SK-N-SH treated with all-trans-retinoic acid at 6 μM for 48 hours (cell line): ENCODE data around the gene WDR11.

Source experiments
- ATAC-seq: fragments of 200-7000 bp; cut with Tn5 transposase; 3 replicates; pipeline ENCODE4 v1.9.1; 2020; ENCODE audit warnings: mild to moderate bottlenecking, moderate library complexity
- ARNTL ChIP-seq: fragments of 450-650 bp; formaldehyde crosslinking; IDR thresholded peaks from 2 replicates; pipeline ENCODE4 v1.5.0; 2020; ENCODE audit warnings: low read depth, mild to moderate bottlenecking, moderate library complexity, borderline replicate concordance
- BACH2 ChIP-seq: fragments of 250-450 bp; sonication (Bioruptor Pico); IDR thresholded peaks from 2 replicates; pipeline ENCODE4 v1.9.0; 2021; ENCODE audit warnings: mild to moderate bottlenecking, borderline replicate concordance
- CREB5 ChIP-seq: fragments of 250-450 bp; sonication (Bioruptor Pico); IDR thresholded peaks from 2 replicates; pipeline ENCODE4 v1.5.1; 2020; ENCODE audit warnings: low read depth, mild to moderate bottlenecking, moderate library complexity
- CSDC2 ChIP-seq: fragments of 250-450 bp; sonication (Bioruptor Pico); IDR thresholded peaks from 2 replicates; pipeline ENCODE4 v1.5.0; 2020; ENCODE audit warnings: mild to moderate bottlenecking, moderate library complexity
- ESRRG ChIP-seq: fragments of 250-450 bp; sonication (Bioruptor Pico); IDR thresholded peaks from 2 replicates; pipeline ENCODE4 v1.6.1; 2021; ENCODE audit warnings: mild to moderate bottlenecking
- GLIS3 ChIP-seq: fragments of 250-450 bp; sonication (Bioruptor Pico); IDR thresholded peaks from 2 replicates; pipeline ENCODE4 v1.5.0; 2020; ENCODE audit warnings: mild to moderate bottlenecking, moderate library complexity
- ISL1 ChIP-seq: fragments of 250-450 bp; sonication (Bioruptor Pico); IDR thresholded peaks from 2 replicates; pipeline ENCODE4 v2.1.2; 2022; ENCODE audit warnings: mild to moderate bottlenecking, moderate library complexity
- OSR1 ChIP-seq: fragments of 250-450 bp; sonication (Bioruptor Pico); IDR thresholded peaks from 2 replicates; pipeline ENCODE4 v1.8.0; 2022; ENCODE audit warnings: moderate library complexity, mild to moderate bottlenecking, inconsistent platforms
- PATZ1 ChIP-seq: fragments of 250-450 bp; sonication (Bioruptor Pico); IDR thresholded peaks from 2 replicates; pipeline ENCODE4 v1.8.0; 2020; ENCODE audit warnings: mild to moderate bottlenecking, moderate library complexity, borderline replicate concordance
- PPARA ChIP-seq: fragments of 250-450 bp; sonication (Bioruptor Pico); IDR thresholded peaks from 2 replicates; pipeline ENCODE4 v1.5.0; 2020; ENCODE audit warnings: mild to moderate bottlenecking, borderline replicate concordance
- RARB ChIP-seq: fragments of 250-450 bp; sonication (Bioruptor Pico); IDR thresholded peaks from 2 replicates; pipeline ENCODE4 v1.8.0; 2021; ENCODE audit warnings: mild to moderate bottlenecking, moderate library complexity
- SNAI2 ChIP-seq: fragments of 250-450 bp; sonication (Bioruptor Pico); IDR thresholded peaks from 2 replicates; pipeline ENCODE4 v1.5.0; 2020; ENCODE audit warnings: mild to moderate bottlenecking, moderate library complexity
- TCF4 ChIP-seq: fragments of 250-450 bp; sonication (Bioruptor Pico); IDR thresholded peaks from 2 replicates; pipeline ENCODE4 v1.8.0; 2021; ENCODE audit warnings: mild to moderate bottlenecking, moderate library complexity, borderline replicate concordance
- TOX ChIP-seq: fragments of 250-450 bp; sonication (Bioruptor Pico); IDR thresholded peaks from 2 replicates; pipeline ENCODE4 v1.8.0; 2021; ENCODE audit warnings: mild to moderate bottlenecking, moderate library complexity, borderline replicate concordance
- TSHZ2 ChIP-seq: fragments of 250-450 bp; sonication (Bioruptor Pico); IDR thresholded peaks from 2 replicates; pipeline ENCODE4 v1.5.0; 2020; ENCODE audit warnings: mild to moderate bottlenecking, moderate library complexity
- ZC3H10 ChIP-seq: fragments of 250-450 bp; sonication (Bioruptor Pico); IDR thresholded peaks from 2 replicates; pipeline ENCODE4 v1.5.1; 2021; ENCODE audit warnings: mild to moderate bottlenecking, moderate library complexity
- ZFP3 ChIP-seq: fragments of 250-450 bp; sonication (Bioruptor Pico); IDR thresholded peaks from 2 replicates; pipeline ENCODE4 v1.5.0; 2020; ENCODE audit warnings: mild to moderate bottlenecking, moderate library complexity
- ZFP30 ChIP-seq: fragments of 450-650 bp; formaldehyde crosslinking; IDR thresholded peaks from 2 replicates; pipeline ENCODE4 v1.5.0; 2022; ENCODE audit warnings: mild to moderate bottlenecking, moderate library complexity
- ZNF565 ChIP-seq: fragments of 450-650 bp; formaldehyde crosslinking; conservative IDR thresholded peaks from 2 replicates; pipeline ENCODE4 v1.5.0; 2020; ENCODE audit warnings: low read depth, mild to moderate bottlenecking, moderate library complexity
- ZNF70 ChIP-seq: fragments of 450-650 bp; formaldehyde crosslinking; IDR thresholded peaks from 2 replicates; pipeline ENCODE4 v1.5.0; 2020; ENCODE audit warnings: mild to moderate bottlenecking, moderate library complexity
- ZNF8 ChIP-seq: fragments of 450-650 bp; formaldehyde crosslinking; IDR thresholded peaks from 2 replicates; pipeline ENCODE4 v1.5.0; 2020; ENCODE audit warnings: mild to moderate bottlenecking, moderate library complexity
- TF ChIP-seq, protein P1 (sequence below): fragments of 250-450 bp; sonication (Bioruptor Pico); IDR thresholded peaks from 2 replicates; pipeline ENCODE4 v1.8.0; 2021; ENCODE audit warnings: low read depth, mild to moderate bottlenecking, moderate library complexity, borderline replicate concordance
- TF ChIP-seq, protein P2 (sequence below): fragments of 250-450 bp; sonication (Bioruptor Pico); IDR thresholded peaks from 2 replicates; pipeline ENCODE4 v1.5.1; 2021; ENCODE audit warnings: mild to moderate bottlenecking, moderate library complexity

WDR11 gene

GRCh38 chr10:120897343-120897742, 46.2 kb downstream of the WDR11 start:
- ATAC-seq, result no peak; the same call in 2 of the 3 replicates
- TF ChIP-seq ZNF70, result no peak
- no peak for TF ChIP-seq TOX (CRISPR knock-in tag)
- no peak for TF ChIP-seq OSR1 (CRISPR knock-in tag)
- no peak for TF ChIP-seq ZC3H10 (CRISPR knock-in tag)
- no peak for TF ChIP-seq ZFP3 (CRISPR knock-in tag)
- peak; percentile 46; the same call in 1 of the 2 replicates for TF ChIP-seq ESRRG (CRISPR knock-in tag)
- no peak for TF ChIP-seq PATZ1 (CRISPR knock-in tag)
- TF ChIP-seq PPARA (CRISPR knock-in tag), result no peak
- TF ChIP-seq BACH2, result no peak
- no peak for TF ChIP-seq ARNTL
- peak; percentile 87 for TF ChIP-seq TCF4 (CRISPR knock-in tag)
- TF ChIP-seq ZNF565 (CRISPR knock-in tag), result no peak
- peak; percentile 61; the same call in 1 of the 2 replicates for TF ChIP-seq TSHZ2 (CRISPR knock-in tag)
- TF ChIP-seq ZNF8 (CRISPR knock-in tag), result no peak
- TF ChIP-seq RARB (CRISPR knock-in tag), result no peak
- TF ChIP-seq GLIS3 (CRISPR knock-in tag), result no peak
- no peak for TF ChIP-seq CREB5
- TF ChIP-seq SNAI2 (CRISPR knock-in tag), result no peak
- peak; percentile 10; the same call in 1 of the 2 replicates for TF ChIP-seq ZFP30 (CRISPR knock-in tag)
- peak; percentile 78 for TF ChIP-seq ISL1 (CRISPR knock-in tag)
- TF ChIP-seq, protein P1, sequence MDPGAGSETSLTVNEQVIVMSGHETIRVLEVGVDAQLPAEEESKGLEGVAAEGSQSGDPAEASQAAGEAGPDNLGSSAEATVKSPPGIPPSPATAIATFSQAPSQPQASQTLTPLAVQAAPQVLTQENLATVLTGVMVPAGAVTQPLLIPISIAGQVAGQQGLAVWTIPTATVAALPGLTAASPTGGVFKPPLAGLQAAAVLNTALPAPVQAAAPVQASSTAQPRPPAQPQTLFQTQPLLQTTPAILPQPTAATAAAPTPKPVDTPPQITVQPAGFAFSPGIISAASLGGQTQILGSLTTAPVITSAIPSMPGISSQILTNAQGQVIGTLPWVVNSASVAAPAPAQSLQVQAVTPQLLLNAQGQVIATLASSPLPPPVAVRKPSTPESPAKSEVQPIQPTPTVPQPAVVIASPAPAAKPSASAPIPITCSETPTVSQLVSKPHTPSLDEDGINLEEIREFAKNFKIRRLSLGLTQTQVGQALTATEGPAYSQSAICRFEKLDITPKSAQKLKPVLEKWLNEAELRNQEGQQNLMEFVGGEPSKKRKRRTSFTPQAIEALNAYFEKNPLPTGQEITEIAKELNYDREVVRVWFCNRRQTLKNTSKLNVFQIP (CRISPR knock-in tag), result no peak
- TF ChIP-seq, protein P2, sequence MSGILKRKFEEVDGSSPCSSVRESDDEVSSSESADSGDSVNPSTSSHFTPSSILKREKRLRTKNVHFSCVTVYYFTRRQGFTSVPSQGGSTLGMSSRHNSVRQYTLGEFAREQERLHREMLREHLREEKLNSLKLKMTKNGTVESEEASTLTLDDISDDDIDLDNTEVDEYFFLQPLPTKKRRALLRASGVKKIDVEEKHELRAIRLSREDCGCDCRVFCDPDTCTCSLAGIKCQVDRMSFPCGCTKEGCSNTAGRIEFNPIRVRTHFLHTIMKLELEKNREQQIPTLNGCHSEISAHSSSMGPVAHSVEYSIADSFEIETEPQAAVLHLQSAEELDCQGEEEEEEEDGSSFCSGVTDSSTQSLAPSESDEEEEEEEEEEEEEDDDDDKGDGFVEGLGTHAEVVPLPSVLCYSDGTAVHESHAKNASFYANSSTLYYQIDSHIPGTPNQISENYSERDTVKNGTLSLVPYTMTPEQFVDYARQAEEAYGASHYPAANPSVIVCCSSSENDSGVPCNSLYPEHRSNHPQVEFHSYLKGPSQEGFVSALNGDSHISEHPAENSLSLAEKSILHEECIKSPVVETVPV (CRISPR knock-in tag), result peak; percentile 68; the same call in 1 of the 2 replicates
- no peak for TF ChIP-seq CSDC2 (CRISPR knock-in tag)

GRCh38 chr10:120905268-120905667, 54.1 kb downstream of the WDR11 start:
- no peak for TF ChIP-seq ZNF565 (CRISPR knock-in tag)
- TF ChIP-seq TOX (CRISPR knock-in tag), result no peak
- no peak for TF ChIP-seq ZNF70
- no peak for TF ChIP-seq CSDC2 (CRISPR knock-in tag)
- no peak for TF ChIP-seq ZNF8 (CRISPR knock-in tag)
- no peak for TF ChIP-seq GLIS3 (CRISPR knock-in tag)
- no peak for TF ChIP-seq SNAI2 (CRISPR knock-in tag)
- TF ChIP-seq ZFP30 (CRISPR knock-in tag), result no peak
- TF ChIP-seq ARNTL, result no peak
- TF ChIP-seq ZFP3 (CRISPR knock-in tag), result no peak
- TF ChIP-seq TSHZ2 (CRISPR knock-in tag), result no peak
- TF ChIP-seq, protein P2 (CRISPR knock-in tag), result no peak
- TF ChIP-seq RARB (CRISPR knock-in tag), result no peak
- no peak for TF ChIP-seq BACH2
- TF ChIP-seq ESRRG (CRISPR knock-in tag), result no peak
- TF ChIP-seq TCF4 (CRISPR knock-in tag), result no peak
- TF ChIP-seq OSR1 (CRISPR knock-in tag), result no peak
- TF ChIP-seq, all 23 proteins: peak for 0
- no peak for ATAC-seq
